GM10248 (cell line): ENCODE data around the gene ZCWPW2.
A peak's percentile ranks its signal among the peaks of the same experiment; 100 is the strongest.

ENCODE experiments used
- CTCF ChIA-PET: fragments of 300-600 bp; sonication (Branson Sonifier 250); formaldehyde crosslinking; extraction: SDS; loops from one replicate; lab custom pipeline; 2021; ENCODE audit warnings: antibody characterized with exemption; lab: Yijun Ruan, JAX
- POLR2A ChIA-PET: fragments of 350-650 bp; sonication (Branson Sonifier 250); formaldehyde crosslinking; extraction: SDS; loops from one replicate; lab custom pipeline; 2020; ENCODE audit warnings: antibody characterized with exemption; lab: Yijun Ruan, JAX
- DNase-seq: peaks from one replicate; pipeline ENCODE4 v3.0.0; 2012; ENCODE audit errors: extremely low spot score
- CTCF ChIP-seq: IDR thresholded peaks from 2 replicates; pipeline ENCODE4 v1.5.1; 2012; ENCODE audit warnings: mild to moderate bottlenecking, low read depth; ENCODE audit errors: extremely low read depth, missing control alignments, control extremely low read depth

The ZCWPW2 gene

GRCh38 chr3:28316226-28316625 lies 32.3 kb upstream of the ZCWPW2 start:
- CTCF ChIA-PET: no interaction called here
- TF ChIP-seq CTCF: no peak
- POLR2A ChIA-PET: no interaction called here
- DNase-seq: no peak

GRCh38 chr3:28317438-28318022 lies 31.0 kb upstream of the ZCWPW2 start:
- CTCF ChIA-PET: interaction anchor here (0.7 to 3.3 kb wide), 19 partner anchors 10 to 606 kb away, joined by 3 to 35 read pairs (median 4); partner anchors contain the start of genes AZI2, EOMES and ZCWPW2
- POLR2A ChIA-PET: no interaction called here
- DNase-seq: peak; percentile 22
- TF ChIP-seq CTCF: peak; percentile 42

GRCh38 chr3:28320981-28321380 lies 27.5 kb upstream of the ZCWPW2 start:
- POLR2A ChIA-PET: no interaction called here
- DNase-seq: no peak
- TF ChIP-seq CTCF: no peak
- CTCF ChIA-PET: interaction anchor here (1.0 to 9.7 kb wide), 8 partner anchors 10 to 609 kb away, joined by 3 to 127 read pairs (median 5); no protein-coding TSS in a partner anchor

GRCh38 chr3:28322464-28322863 lies 26.1 kb upstream of the ZCWPW2 start:
- ChIA-PET CTCF (interaction anchor here (1.2 to 9.7 kb wide), 6 partner anchors 9 to 1188 kb away, joined by 3 to 127 read pairs (median 6); no protein-coding TSS in a partner anchor), POLR2A (no interaction called here)
- DNase-seq: no peak
- TF ChIP-seq CTCF: no peak

- no peak for DNase-seq
- ChIA-PET POLR2A (interaction anchor here (1.0 kb wide), 1 partner anchor 22 kb away, joined by 12 read pairs; the partner anchor contains the start of genes AZI2 and ZCWPW2), CTCF (interaction anchor here (1.1 to 9.7 kb wide), 9 partner anchors 8 to 614 kb away, joined by 5 to 127 read pairs (median 10); partner anchors contain the start of gene EOMES)
- no peak for TF ChIP-seq CTCF
Observed at GRCh38 chr3:28326458-28326926, 22.0 kb upstream of the ZCWPW2 start.

- ChIA-PET POLR2A (interaction anchor here (1.0 kb wide), 1 partner anchor 20 kb away, joined by 4 read pairs; the partner anchor contains the start of genes AZI2 and ZCWPW2), CTCF (interaction anchor here (0.7 to 9.7 kb wide), 23 partner anchors 8 to 647 kb away, joined by 3 to 127 read pairs (median 4); partner anchors contain the start of genes AZI2, EOMES and ZCWPW2)
- peak; percentile 51 for TF ChIP-seq CTCF
- no peak for DNase-seq
Observed at GRCh38 chr3:28328188-28329151, 20.1 kb upstream of the ZCWPW2 start.
